ENCODE measurements around the gene HDAC1. TPM values are rescaled to one million over a fixed set of nuclear protein-coding genes. Genes with fewer than 3 reads are reported as not detected.
A peak's percentile ranks its signal among the peaks of the same experiment; 100 is the strongest.

Gene HDAC1
- total and polyA plus RNA-seq, 7 donors = 47.1 to 215 (median 68.0) TPM

DNA sequence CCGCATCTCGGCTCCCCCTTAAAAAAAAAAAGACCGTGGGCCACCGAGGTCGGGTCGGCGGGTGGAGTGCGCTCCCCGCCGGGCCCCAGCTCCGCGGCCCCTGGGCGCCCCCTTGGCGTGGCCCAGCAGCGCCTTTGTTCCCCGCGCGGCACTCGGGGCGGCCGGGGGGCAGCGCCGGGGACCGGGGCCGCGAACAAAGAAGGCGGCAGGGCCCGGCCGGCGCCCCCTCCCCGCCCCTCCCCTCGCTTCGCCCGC lies 43.6 kb downstream of the HDAC1 start:
- DNase-seq = no peak
- peak overlapping the region; percentile 38 to 73 (median 60) for H3K4me3 ChIP-seq
- TF ChIP-seq POLR2A (IDR thresholded peaks at IDR 0.05) = no peak
- no peak for TF ChIP-seq POLR2AphosphoS5 (IDR thresholded peaks at IDR 0.05)
- TF ChIP-seq CTCF (IDR thresholded peaks at IDR 0.05) = no peak
- TF ChIP-seq EP300 (IDR thresholded peaks at IDR 0.05) = no peak
- H3K9me3 ChIP-seq = no peaks in the 10 kb centered on the region
- intact Hi-C loops (cut with DNase I) = loop anchor here (2.0 to 5.0 kb wide), 2 partner anchors 15 to 57 kb away; partner anchors contain the start of gene BSDC1
- H3K27me3 ChIP-seq = no peaks in the 10 kb centered on the region
- H3K36me3 ChIP-seq = peaks cover 6 to 27% (median 19%) of the 10 kb centered on the region in 4 donors
- H3K4me1 ChIP-seq = peaks cover 0 to 25% (median 22%) of the 10 kb centered on the region in 4 donors
- H3K27ac ChIP-seq = peak overlapping the region in 3 of 4 donors; percentile 49 to 65 (median 60)
- 1% methylated on average over 34 of the region's 34 CpGs for WGBS, 2 donors

DNA sequence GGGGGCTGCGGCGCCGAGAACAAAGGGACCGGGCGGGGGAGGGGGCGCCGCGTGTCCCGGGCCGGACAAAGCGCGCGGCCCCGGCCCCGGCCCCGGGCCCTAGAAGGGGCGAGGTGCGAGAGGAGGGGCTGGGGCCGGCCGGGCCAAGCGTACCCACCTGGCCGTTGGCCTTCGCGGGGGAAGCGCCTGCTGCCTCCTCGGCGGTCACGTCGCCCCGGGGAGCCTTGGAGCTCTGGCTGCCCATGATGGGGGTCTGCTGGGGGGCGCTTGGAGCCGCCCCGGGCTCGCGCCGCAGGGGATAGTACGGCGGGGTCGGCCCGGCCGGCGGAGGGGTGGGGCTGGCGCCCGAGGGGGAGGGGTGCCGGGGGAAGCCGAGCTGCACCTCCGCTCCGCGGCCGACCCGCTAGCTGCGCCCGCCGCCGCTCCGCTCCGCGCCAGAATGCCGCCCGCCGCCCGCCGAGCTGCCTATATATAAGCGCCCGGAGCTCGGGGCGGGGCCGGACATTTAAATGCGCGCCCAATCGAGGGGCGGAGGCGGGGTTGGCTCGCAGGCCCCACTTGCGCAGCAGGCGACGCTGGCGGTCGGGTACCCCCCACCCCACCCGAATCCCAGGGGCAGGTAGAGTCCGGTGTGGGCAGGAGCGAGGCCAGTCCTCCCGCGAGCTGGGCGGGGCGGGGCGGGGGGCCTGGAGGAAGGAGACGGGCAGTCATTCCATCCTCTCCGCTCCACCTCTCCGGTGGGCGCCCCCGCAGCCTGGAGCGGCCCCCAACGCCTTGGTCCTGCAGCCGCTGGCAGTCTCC lies 44.1 kb downstream of the HDAC1 start, which contains the start of gene MARCKSL1:
TSS of gene MARCKSL1 (minus strand) at position 444 of the 801 bp plus-strand sequence. CDS start at position 244, 200 bp downstream.
- Histone ChIP-seq H3K36me3 (peaks cover 6 to 21% (median 15%) of the 10 kb centered on the region in 4 donors), H3K27me3 (no peaks in the 10 kb centered on the region), H3K4me3 (peak within 1 kb of the TSS; percentile 38 to 73 (median 60)), H3K4me1 (peaks cover 0 to 25% (median 22%) of the 10 kb centered on the region in 4 donors), H3K27ac (peak within 1 kb of the TSS; percentile 45 to 65 (median 54)), H3K9me3 (no peaks in the 10 kb centered on the region)
- intact Hi-C loops (cut with DNase I) = loop anchor here (2.0 to 5.0 kb wide), 2 partner anchors 15 to 56 kb away; partner anchors contain the start of gene BSDC1
- DNase-seq = peak; percentile 91
- WGBS, 2 donors = 1% methylated on average over 95 of the region's 95 CpGs
- TF ChIP-seq POLR2AphosphoS5 (IDR thresholded peaks at IDR 0.05) (peak; percentile 67 to 88 (median 87)), CTCF (IDR thresholded peaks at IDR 0.05) (no peak)

DNA sequence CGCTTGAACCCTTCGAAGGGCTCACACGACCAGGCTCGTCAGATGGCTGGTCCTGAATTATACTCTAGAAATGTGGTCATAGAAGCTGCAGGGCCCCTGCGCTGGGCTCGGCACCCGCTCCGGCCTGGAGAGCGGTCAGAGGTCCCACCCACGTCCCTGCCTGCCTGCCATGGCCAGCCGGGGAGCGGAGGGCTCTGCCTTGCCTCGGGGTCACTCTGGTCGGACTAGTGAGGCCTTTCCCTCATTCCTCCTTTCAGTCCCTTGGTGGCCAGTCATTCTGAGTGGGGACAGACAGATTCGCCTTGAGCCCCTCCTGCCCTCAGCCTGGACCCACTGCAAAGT lies 44.7 kb downstream of the HDAC1 start:
- 25 to 41% methylated on average over 15 of the region's 15 CpGs for WGBS, 2 donors
- H3K4me1 ChIP-seq = peaks cover 0 to 25% (median 22%) of the 10 kb centered on the region in 4 donors
- TF ChIP-seq CTCF (IDR thresholded peaks at IDR 0.05) (no peak), EP300 (IDR thresholded peaks at IDR 0.05) (no peak), POLR2A (IDR thresholded peaks at IDR 0.05) (no peak), POLR2AphosphoS5 (IDR thresholded peaks at IDR 0.05) (no peak)
- peak overlapping the region; percentile 38 to 73 (median 60) for H3K4me3 ChIP-seq
- intact Hi-C loops (cut with DNase I) = loop anchor here (5.0 kb wide), 1 partner anchor 56 kb away; the partner anchor contains the start of gene BSDC1
- peak overlapping the region in 3 of 4 donors; percentile 49 to 65 (median 60) for H3K27ac ChIP-seq
- no peaks in the 10 kb centered on the region for H3K9me3 ChIP-seq
- H3K36me3 ChIP-seq = peaks cover 5 to 16% (median 12%) of the 10 kb centered on the region in 4 donors
- no peak for DNase-seq
- H3K27me3 ChIP-seq = no peaks in the 10 kb centered on the region

GRCh38 chr1:32336963-32337675 lies 45.2 kb downstream of the HDAC1 start:
- TF ChIP-seq EP300 (IDR thresholded peaks at IDR 0.05) = no peak
- TF ChIP-seq CTCF (IDR thresholded peaks at IDR 0.05) = no peak
- no peak for TF ChIP-seq POLR2AphosphoS5 (IDR thresholded peaks at IDR 0.05)
- no peak for TF ChIP-seq POLR2A (IDR thresholded peaks at IDR 0.05)
- intact Hi-C loops (cut with DNase I) = loop anchor here (5.0 kb wide), 1 partner anchor 55 kb away; the partner anchor contains the start of gene BSDC1
- H3K9me3 ChIP-seq = no peaks in the 10 kb centered on the region
- peaks cover 0 to 10% (median 7%) of the 10 kb centered on the region in 4 donors for H3K36me3 ChIP-seq
- 54 to 68% methylated on average over 8 of the region's 8 CpGs for WGBS, 2 donors
- H3K4me3 ChIP-seq = no peak overlapping the region
- peak overlapping the region in 1 of 4 donors; percentile 60 for H3K27ac ChIP-seq
- no peak for DNase-seq
- no peaks in the 10 kb centered on the region for H3K27me3 ChIP-seq
- H3K4me1 ChIP-seq = peaks cover 0 to 25% (median 22%) of the 10 kb centered on the region in 4 donors

Data from sigmoid colon (tissue), 7 donors.